Muscle of arm (tissue), 14 donors: ENCODE results near the gene ZBTB18. TPM values are rescaled to one million over a fixed set of nuclear protein-coding genes. Genes with fewer than 3 reads are reported as not detected.
"Not testable (repeated sequence)": the region's sequence is repeated elsewhere in the genome, so short reads cannot be mapped to it uniquely, and the experiment has no call there.

Experiments
- DNase-seq: peaks from one replicate; pipeline ENCODE4 v3.0.0-alpha.2; 2013
- long read RNA-seq, 11 donors: transcript quantifications; one replicate each; lab custom pipeline, GENCODE V29; 2026
- polyA plus RNA-seq, 12 donors: library from polyadenylated mRNA; unstranded; fragments of 120-200 nt; gene quantifications; one replicate each; pipeline ENCODE4 v1.2.1, GENCODE V29; 2013; ENCODE audit not compliant: insufficient read length in 12 of 12

ZBTB18 gene
- polyA plus RNA-seq: 100 to 1,000 TPM in 6 of 12 donors, 10 to 100 TPM in 6; 31.7 to 378 (median 97.0) TPM
- long read RNA-seq, donor 1, transcript ZBTB18-202 (2 exons, 3,740 nt): major isoform, 5 of 5 reads
- long read RNA-seq, donor 1, partial matches to known transcripts: 0 of 5 reads
- long read RNA-seq, donor 1, other reads (novel, unspliced or antisense): 0 of 5 reads
- long read RNA-seq, donor 2, transcript ZBTB18-202 (2 exons, 3,740 nt): major isoform, 18 of 20 reads
- long read RNA-seq, donor 2, partial matches to known transcripts: 0 of 20 reads
- long read RNA-seq, donor 2, other reads (novel, unspliced or antisense): 0 of 20 reads
- long read RNA-seq, donor 3, transcript ZBTB18-202 (2 exons, 3,740 nt): major isoform, 15 of 28 reads
- long read RNA-seq, donor 3, transcript ZBTB18-201 (2 exons, 3,851 nt): minor isoform, 6 of 28 reads
- long read RNA-seq, donor 3, partial matches to known transcripts: 7 of 28 reads
- long read RNA-seq, donor 3, other reads (novel, unspliced or antisense): 0 of 28 reads
- long read RNA-seq, donor 4, transcript ZBTB18-202 (2 exons, 3,740 nt): major isoform, 10 of 13 reads
- long read RNA-seq, donor 4, partial matches to known transcripts: 0 of 13 reads
- long read RNA-seq, donor 4, other reads (novel, unspliced or antisense): 0 of 13 reads
- long read RNA-seq, donor 5, transcript ZBTB18-202 (2 exons, 3,740 nt): major isoform, 21 of 27 reads
- long read RNA-seq, donor 5, transcript ZBTB18-201 (2 exons, 3,851 nt): minor isoform, 6 of 27 reads
- long read RNA-seq, donor 5, partial matches to known transcripts: 0 of 27 reads
- long read RNA-seq, donor 5, other reads (novel, unspliced or antisense): 0 of 27 reads
- long read RNA-seq, donor 6, transcript ZBTB18-202 (2 exons, 3,740 nt): major isoform, 7 of 7 reads
- long read RNA-seq, donor 6, partial matches to known transcripts: 0 of 7 reads
- long read RNA-seq, donor 6, other reads (novel, unspliced or antisense): 0 of 7 reads
- long read RNA-seq, donor 7, transcript ZBTB18-202 (2 exons, 3,740 nt): major isoform, 13 of 15 reads
- long read RNA-seq, donor 7, partial matches to known transcripts: 0 of 15 reads
- long read RNA-seq, donor 7, other reads (novel, unspliced or antisense): 0 of 15 reads
- long read RNA-seq, donor 8, transcript ZBTB18-202 (2 exons, 3,740 nt): major isoform, 19 of 29 reads
- long read RNA-seq, donor 8, partial matches to known transcripts: 0 of 29 reads
- long read RNA-seq, donor 8, other reads (novel, unspliced or antisense): 7 of 29 reads
- long read RNA-seq, donor 9, partial matches to known transcripts: 0 of 4 reads
- long read RNA-seq, donor 9, other reads (novel, unspliced or antisense): 0 of 4 reads
- long read RNA-seq, donor 10, transcript ZBTB18-202 (2 exons, 3,740 nt): major isoform, 23 of 32 reads
- long read RNA-seq, donor 10, transcript ZBTB18-201 (2 exons, 3,851 nt): minor isoform, 9 of 32 reads
- long read RNA-seq, donor 10, partial matches to known transcripts: 0 of 32 reads
- long read RNA-seq, donor 10, other reads (novel, unspliced or antisense): 0 of 32 reads
- long read RNA-seq, donor 11, transcript ZBTB18-202 (2 exons, 3,740 nt): major isoform, 15 of 24 reads
- long read RNA-seq, donor 11, partial matches to known transcripts: 5 of 24 reads
- long read RNA-seq, donor 11, other reads (novel, unspliced or antisense): 0 of 24 reads

GRCh38 chr1:244050835-244051444, at the start of gene ZBTB18:
Gene ZBTB18 (plus strand): TSS chr1:244051283. CDS start chr1:244051432, 149 bp downstream.
- DNase-seq: peak; percentile 58

GRCh38 chr1:244002721-244003120, 48.4 kb upstream of the ZBTB18 start:
- no peak for DNase-seq

- DNase-seq: no peak
These were observed 45.6 kb upstream of the ZBTB18 start for GRCh38 chr1:244005455-244005854.

- DNase-seq: no peak
These were observed 44.6 kb upstream of the ZBTB18 start for GRCh38 chr1:244006381-244006901.

GRCh38 chr1:244006961-244007360, 44.1 kb upstream of the ZBTB18 start:
- DNase-seq: no peak

GRCh38 chr1:244010191-244010590, 40.9 kb upstream of the ZBTB18 start:
- DNase-seq: no peak

- no peak for DNase-seq
These were observed 40.4 kb upstream of the ZBTB18 start for GRCh38 chr1:244010703-244011123.

- DNase-seq: no peak
These were observed 39.8 kb upstream of the ZBTB18 start for GRCh38 chr1:244011271-244011670.

- no peak for DNase-seq
These were observed 39.3 kb upstream of the ZBTB18 start for GRCh38 chr1:244011786-244012185.

GRCh38 chr1:244012202-244012601, 38.9 kb upstream of the ZBTB18 start:
- no peak for DNase-seq

- DNase-seq: no peak
These were observed 38.0 kb upstream of the ZBTB18 start for GRCh38 chr1:244013100-244013499.

- DNase-seq: not testable (repeated sequence)
These were observed 36.2 kb upstream of the ZBTB18 start for GRCh38 chr1:244014862-244015261.

- DNase-seq: no peak
These were observed 31.0 kb upstream of the ZBTB18 start for GRCh38 chr1:244019982-244020485.

- DNase-seq: no peak
These were observed 29.7 kb upstream of the ZBTB18 start for GRCh38 chr1:244021427-244021826.

- DNase-seq: no peak
These were observed 28.8 kb upstream of the ZBTB18 start for GRCh38 chr1:244022311-244022710.

GRCh38 chr1:244022864-244023440, 28.1 kb upstream of the ZBTB18 start:
- DNase-seq: no peak

GRCh38 chr1:244027491-244028145, 23.5 kb upstream of the ZBTB18 start:
- DNase-seq: no peak

GRCh38 chr1:244028701-244029100, 22.4 kb upstream of the ZBTB18 start:
- DNase-seq: no peak

GRCh38 chr1:244029124-244029523, 22.0 kb upstream of the ZBTB18 start:
- DNase-seq: no peak
